COLO668 (cell line): ENCODE measurements around the gene INPP5A.
"Not testable (repeated sequence)": the region's sequence is repeated elsewhere in the genome, so short reads cannot be mapped to it uniquely, and the experiment has no call there.

Experiments used
- DNase-seq: peaks from one replicate; lab custom pipeline; 2025; ENCODE audit not compliant: unreplicated experiment; lab: John Stamatoyannopoulos, UW

Gene INPP5A

DNA sequence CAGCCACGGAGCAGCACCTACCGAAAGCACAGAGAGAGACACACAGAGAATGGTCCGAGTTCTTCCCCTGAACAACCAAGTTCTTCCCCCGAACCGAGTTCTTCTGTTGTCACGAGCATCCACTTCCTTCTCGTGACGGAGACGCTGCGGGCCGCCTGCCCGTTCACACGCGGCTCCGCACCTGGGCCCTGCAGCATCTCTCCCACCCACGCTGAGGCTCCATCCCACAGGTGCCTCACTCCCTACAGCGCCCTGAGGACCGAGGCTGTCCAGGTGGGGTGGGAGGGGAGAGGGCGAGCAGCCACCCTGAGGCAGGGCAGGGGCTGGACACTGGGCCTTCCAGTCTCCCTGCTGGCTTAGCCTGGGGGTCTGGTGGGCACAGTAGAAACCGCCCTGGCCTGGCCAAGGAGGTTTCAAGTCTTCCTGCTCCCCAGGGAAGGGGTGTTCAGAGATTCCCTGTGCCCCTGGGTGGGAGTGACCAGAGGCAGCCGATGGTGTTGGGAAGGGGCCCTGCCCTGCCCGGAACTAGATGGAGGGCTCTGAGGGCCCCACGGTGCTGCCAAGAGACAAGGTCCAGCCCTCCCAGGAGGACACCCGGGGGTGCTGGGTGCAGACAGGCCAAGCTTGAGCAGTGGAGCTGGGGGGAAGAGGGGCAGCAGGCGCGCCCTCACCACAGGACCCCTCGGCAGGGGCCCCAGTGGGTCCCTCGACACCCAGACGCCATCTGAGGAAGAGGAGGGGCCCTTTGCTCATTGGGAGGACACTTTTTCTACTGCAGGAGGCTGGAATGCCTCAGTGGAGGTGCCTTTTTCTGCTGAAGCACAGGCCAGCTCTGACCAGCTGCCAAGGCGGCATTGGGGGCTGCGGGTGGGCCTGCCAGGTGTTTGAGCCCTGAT is 253.6 kb downstream of the INPP5A start:
- no peak for DNase-seq

DNA sequence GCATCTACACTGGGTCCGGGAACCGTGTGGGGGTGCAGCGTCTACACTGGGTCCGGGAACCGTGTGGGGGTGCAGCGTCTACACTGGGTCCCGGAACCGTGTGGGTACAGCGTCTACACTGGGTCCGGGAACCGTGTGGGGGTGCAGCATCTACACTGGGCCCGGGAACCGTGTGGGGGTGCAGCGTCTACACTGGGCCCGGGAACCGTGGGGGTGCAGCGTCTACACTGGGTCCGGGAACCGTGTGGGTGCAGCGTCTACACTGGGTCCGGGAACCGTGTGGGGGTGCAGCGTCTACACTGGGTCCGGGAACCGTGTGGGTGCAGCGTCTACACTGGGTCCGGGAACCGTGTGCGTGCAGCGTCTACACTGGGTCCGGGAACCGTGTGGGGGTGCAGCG is 254.5 kb downstream of the INPP5A start:
- not testable (repeated sequence) for DNase-seq

DNA sequence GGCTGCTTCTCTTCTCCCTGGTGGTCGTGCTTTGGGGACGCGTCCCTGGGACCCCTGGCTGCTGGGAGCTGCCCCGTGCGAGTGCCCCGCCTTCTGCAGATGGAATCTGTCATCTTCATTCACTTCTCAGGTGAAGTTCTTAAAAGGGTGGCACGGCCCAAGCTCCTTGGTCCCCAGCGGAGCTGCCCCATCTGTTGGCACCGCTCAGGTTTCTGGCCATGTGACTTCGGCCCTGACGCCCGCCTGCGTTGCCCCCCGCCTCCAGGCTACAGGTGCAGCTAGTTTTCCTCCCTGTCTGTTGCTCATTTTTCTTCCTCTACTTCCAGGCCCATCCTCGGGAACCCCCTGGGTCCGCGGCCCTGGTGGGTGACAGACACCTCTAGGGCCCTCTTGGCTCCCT is 255.2 kb downstream of the INPP5A start:
- DNase-seq = no peak

DNA sequence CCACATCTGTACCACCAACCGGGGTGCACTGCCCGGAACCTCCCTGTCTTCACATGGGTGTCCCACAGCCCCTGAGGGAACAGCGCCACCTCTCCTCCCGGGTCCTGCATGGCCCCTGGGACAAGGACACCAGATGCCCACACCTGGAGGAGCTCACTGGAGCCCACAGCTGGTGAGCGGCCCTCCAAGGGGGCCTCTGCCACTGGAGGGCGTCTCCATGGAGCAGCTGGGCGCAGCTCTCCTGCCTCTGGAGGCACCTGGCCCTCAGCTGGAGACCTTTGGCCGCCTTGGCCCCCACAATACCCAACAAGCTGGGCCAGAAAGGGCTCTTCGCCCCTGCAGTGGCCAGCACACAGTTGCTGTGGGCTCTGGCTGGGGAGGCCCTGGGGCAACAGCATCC is 255.6 kb downstream of the INPP5A start:
- DNase-seq = no peak

DNA sequence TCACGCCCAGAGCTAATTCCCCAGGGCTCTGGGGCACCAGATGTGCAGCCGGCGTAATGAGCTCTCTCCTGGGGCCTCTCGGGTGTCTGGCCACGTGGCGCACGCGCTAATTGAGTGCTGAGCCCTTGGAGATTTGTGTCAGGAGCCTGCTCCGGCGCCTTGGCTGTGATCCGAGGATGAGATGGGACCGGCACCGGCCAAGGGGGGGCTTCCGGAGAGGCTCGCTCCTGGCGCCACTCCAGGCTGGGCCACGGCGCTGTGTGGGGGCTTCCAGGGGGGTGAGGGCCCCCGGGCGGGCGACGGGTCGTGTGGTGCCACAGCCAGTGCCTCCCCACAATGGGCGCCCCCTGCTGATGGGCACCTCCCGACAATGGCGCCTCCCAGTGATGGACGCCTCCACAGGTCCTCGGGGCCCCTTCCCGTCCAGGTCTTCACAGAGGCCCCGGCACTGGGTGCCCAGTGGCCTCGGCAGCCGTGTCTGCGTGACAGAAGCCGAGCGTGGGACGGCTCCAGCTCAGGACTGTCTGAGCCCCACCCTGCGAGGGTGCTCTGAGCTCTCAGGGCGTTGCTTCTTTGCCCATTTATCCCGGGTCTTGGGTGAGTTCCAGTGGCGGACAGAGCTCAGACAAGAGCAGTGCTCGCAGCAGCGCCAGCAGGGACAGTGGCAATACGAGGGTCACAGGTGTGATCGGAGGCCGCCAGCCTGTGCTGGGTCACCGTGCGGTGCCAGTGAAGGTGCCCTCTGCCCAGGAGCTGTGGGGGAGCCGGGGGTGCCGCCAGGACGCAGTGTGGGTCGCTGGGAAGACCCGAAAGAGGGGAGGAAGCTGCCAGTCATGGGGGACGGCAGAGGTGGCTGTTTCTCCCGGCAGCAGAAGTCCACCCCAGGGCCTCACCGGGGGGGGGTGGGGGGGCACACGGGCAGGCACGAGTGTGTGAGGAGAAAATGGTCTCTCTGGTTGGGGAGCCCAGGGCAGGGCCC is 256.6 kb downstream of the INPP5A start:
- DNase-seq = peak; percentile 22

DNA sequence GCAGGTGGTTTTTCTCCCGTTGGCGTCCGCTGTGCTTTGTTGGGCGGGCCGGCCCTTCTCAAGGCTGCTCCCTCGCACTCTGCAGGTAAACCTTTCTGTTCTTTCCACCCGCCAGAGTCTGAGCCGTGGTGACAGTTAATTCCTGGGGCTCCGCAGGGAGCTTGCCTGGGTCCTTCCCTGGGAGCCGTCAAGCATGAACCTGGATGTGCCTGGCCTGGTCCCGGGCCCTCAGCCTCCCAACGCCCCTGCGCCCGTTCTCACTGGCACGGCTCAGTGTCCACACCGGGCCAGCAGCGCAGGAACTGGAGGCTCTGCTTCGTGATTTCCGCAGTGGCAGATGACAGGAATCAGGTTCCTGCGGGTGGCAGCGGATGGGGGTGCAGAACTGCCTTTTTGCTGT is 259.3 kb downstream of the INPP5A start:
- peak; percentile 2 for DNase-seq

DNA sequence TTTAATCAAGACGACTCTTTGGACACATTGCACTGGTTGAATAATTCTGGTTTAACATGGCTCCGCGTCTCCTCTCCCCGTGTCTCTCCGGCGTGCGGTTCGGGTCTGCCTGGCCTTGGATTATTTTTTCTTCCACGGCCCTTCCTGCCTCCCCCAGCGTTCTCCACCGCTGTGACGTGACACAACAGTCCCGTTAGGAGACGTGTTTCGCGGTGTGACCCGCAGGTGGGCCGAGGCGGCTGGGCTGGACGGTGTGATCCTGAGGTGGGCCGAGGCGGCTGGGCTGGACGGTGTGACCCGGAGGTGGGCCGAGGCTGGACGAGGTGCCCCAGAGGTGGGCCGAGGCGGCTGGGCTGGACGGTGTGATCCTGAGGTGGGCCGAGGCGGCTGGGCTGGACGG is 260.4 kb downstream of the INPP5A start:
- DNase-seq = not testable (repeated sequence)

DNA sequence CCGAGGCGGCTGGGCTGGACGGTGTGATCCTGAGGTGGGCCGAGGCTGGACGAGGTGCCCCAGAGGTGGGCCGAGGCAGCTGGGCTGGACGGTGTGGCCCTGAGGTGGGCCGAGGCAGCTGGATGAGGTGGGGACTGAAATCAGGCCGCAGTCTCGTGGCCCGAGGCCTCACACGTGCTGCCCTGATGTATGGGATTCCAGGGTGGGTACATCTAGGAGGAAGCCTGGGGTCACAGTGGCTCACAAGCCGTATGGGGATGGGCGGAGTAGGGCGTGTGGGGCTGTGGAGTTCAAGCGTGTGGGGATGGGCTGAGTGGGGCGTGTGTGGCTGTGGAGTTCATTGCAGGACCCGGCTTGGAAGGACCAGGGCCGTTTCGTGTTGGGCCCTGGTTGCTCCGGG is 260.8 kb downstream of the INPP5A start:
- DNase-seq = no peak

DNA sequence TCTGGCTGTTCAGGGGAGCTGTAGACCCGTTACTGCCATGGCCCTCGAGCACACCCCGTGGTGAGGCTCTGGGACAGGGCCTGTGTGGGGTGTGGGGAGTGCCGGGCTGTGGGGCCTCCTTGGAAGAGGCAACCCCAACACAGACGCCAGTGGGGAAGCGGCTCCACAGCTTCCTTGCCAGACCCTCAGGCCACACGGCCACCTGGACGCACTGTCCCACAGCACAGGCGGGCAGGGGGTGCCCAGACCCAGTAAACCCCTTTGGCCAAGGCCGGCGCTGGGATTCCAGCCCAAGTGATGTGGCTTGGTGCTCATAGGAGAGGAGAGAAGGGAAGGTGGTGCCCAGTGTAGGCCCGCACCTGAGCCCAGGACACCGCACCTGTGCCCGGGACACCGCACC is 261.3 kb downstream of the INPP5A start:
- DNase-seq = no peak

DNA sequence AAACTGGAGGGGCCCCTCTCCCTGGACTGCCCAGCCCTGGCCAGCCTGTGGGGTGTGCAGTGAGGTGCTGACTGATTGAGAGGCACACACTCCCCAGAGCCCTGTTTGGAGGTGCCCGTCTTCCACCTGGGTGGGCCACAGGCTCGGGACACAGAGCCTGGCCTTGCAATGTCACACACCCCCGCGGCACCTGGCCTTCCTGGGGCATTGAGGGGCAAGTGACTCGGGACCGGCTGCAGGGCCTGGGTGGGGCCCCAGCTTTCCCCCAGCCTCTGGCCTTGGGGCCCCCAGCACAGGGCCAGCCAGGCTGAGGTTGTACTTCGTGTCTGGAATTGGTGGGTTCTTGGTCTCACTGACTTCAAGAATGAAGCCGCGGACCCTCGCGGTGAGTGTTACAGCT is 262.3 kb downstream of the INPP5A start:
- DNase-seq = no peak

DNA sequence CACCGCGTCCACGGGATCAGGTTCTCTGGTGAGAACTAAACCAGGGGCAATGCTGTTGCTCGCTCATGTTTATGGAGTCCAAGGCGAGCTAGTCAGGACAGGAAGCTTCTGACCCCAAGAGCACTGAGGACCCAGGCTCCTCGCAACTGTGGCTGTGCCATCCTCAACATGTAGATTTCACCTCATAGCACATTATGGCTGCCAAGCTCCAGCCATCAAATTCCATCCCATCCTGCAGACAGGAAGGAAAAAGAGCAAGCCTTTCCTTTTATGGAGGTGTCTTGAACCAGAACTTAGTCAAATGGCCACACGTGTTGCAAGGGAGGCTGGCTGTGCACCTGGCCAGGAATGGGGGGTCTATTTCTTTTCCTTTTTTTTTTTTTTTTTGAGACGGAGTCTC is 264.5 kb downstream of the INPP5A start:
- no peak for DNase-seq

DNA sequence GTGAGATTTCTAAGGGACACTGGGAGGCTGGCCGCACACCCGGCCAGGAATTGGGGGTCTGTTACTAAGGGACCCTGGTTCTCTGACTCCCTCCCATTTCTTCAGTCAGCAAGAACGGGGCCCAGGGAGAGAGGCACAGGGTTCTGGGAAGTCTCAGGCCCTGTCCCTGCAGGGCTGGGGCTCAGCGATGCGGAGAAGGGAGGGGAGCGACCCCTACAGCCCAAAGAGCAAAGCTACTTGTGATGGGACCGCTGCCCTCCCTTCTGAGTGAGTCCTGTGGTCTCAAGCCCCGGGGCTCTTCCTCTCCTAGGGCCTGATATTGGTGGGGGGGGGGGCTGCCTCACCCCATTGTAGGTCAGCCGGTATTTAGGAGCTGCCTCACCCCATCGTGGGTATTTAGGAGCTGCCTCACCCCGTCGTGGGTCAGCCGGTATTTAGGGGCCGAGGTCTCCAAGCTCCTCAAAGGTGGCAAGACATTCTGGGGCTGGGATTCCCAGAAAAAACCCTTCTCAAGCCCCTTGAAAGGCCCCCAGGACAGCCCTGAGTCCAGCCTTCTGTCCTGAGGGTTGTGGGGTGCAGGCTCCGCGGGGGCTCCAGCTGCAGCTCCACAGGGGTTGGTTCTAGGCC is 265.2 kb downstream of the INPP5A start:
- no peak for DNase-seq

DNA sequence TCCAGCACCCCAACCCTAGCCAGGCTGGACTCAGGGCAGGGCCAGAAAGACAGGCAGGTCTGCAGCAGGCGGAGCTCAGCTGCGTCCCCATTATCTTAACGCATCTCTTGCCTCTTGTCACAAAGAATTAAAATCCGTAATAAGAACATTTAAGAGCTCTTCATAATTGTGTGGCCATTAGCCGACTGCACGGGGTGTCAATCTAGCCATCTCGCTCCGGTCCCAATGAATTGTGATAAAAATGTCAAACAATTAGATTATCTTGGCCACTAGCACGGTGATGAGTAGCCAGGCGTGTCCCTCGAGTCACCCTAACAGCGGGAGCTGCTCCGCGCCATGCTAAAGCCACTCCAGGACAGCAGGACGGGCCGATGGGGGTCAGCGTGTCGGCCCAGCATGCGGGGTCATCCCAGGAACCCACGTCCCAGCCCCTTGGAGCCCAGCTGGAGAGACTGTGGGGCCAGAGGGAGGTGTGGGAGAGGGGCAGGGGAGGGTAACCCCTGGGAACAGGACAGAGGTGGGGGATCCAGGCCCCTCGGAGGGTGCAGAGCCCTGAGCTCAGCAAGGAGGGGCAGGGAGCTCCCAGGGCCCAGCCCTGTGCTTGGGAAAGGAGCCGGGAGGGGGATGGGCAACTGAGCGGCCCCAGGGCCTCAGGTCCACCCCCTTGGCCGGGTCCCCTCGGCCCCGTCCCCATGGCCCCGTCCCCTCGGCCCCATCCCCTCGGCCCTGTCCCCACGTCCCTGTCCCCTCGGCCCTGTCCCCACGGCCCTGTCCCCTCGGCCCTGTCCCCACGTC is 266.0 kb downstream of the INPP5A start:
- DNase-seq = no peak

DNA sequence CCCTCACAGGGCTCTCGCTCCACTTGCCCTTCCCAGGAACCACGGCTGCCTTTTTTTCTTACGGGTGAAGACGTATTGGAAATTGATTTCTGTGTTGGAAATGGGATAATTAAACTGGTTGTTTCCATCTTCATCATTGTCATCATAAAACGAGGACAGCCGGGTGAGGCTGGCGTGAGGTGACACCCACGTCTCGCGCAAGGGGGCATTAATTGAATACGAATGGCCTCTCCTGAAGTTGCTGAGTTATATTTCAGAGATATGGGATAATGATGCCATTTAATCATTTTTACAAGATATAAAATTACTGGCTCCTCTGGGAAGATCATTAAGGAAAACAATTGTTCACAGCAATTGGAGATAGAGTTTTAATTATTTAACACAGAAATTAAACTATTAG is 266.7 kb downstream of the INPP5A start:
- no peak for DNase-seq

DNA sequence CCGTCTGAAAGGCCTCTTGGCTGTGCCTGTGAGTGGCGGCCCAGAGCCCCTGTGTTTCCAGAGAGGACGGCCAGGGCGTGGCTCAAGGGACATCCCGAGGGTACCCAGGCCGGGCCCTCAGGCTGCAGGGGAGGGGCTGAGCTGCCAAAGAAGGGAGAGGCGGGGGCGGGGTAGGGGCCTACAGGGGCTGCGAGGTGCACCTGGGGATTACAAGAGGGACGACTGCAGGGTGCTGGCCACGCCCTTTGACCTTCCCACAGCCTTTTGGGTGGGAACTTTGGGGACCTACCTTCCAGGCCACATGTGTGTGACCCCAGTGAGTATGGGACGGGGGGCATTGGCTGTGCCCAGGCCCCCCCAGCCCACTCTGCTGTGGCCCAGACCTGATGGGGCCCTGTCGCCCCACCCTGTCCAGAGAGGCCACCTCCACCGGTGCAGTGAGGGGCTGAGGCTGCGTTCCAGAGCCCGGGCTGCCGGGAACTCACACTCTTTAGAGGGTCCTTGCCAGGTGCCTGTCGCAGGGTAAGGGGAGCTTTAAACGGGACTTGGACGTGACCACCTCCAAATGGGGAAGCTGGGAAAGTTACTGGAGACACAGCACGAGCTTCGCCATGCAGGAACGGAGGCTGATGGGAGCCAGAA is 267.3 kb downstream of the INPP5A start:
- no peak for DNase-seq

DNA sequence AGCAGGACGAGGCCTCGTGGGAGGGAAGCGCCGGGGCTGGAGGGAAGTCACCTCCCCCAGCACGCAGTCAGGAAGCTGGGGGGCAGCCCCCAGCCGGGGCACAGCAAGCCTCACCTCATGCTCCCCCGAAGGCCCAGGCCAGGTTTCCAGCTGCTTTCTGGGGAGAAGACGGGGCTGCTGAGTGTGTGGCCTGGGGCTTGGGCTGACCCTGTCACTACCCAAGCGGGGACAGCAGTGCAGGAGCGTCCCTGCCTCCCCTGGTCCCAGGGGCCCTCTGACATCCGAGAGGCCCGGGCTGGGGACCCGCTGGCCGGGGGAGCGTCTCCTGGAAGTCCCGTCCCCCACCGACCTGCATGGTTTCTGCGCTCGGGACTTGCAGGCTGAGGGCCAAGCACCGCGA is 268.0 kb downstream of the INPP5A start:
- DNase-seq = no peak

DNA sequence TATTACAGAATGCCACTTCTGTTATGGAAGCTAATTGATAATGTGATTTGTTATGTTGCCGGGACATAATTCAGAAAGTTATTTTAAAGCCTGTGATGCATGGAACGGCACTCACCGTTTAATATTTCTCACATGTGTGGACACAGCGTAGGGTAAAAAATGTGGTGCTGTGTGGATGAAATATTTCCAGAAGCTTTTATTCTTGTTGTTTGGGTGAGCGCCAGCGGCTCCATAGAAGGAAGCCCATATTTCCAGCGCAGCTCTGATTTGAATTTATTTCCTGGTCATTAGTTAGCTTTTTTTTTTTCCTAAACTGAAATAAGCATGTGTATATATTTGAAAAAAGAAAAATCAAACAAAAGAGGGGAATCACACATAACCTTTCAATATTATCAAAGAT is 268.5 kb downstream of the INPP5A start:
- no peak for DNase-seq

DNA sequence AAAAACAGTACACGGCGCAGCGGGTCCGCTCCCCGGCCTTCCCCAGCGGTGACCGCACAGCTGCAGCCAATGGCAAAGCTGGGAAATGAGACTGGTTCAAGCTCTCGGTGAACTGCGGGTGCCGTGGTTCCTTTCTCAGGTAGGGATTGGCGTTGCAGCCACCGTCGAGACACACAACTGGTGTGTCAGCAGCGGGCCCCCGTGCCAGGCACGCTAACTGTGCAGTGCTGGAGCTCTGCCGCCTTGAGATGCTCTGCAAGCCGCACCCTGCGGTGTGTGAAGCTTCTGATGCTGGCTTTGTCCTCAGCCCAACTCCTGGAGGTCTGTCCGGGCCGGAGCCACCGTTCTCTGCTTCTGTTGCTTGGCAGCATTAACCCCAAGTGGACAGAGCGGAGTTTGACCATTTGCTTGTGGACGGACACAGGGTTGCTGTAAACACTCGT is 269.0 kb downstream of the INPP5A start:
- DNase-seq = no peak

DNA sequence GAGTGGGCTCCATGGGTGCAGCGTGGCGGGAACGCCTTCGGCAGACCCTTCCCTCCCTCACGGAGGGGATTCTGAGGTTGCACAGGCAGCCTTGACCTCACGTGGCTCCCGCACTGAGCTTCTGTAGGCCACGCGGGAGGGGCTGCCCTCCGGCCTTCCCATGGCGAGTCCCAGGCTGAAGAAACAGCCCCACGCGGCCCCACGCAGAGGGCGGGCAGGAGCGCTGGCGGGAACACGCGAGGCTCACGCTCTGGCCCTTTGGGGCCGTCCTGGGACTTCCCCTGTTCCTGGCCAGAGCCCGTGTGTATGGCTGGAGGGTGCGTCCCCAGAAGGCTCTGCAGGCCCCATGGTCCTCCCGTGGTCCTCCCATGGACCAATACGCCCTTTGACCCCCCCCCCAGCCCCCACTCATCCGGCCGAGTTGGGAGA is 270.0 kb downstream of the INPP5A start:
- DNase-seq = no peak
